Thymus (tissue), 11 donors: ENCODE measurements around the gene CAPN13. TPM values are rescaled to one million over a fixed set of nuclear protein-coding genes. Genes with fewer than 3 reads are reported as not detected.

Experiments
- DNase-seq, 9 donors: peaks; one replicate each; pipeline ENCODE4 v3.0.0-alpha.2; 2013; ENCODE audit warnings: low spot score in 9 of 9, low read depth in 6 of 9, missing footprints in 1 of 9
- H3K27ac ChIP-seq, 2 donors: one replicate each; pipeline ENCODE4 v1.5.1; 2013; ENCODE audit warnings: control low read depth in 1 of 2, low read depth in 1 of 2, low read length in 1 of 2, mild to moderate bottlenecking in 1 of 2, moderate library complexity in 1 of 2
- H3K27me3 ChIP-seq, 2 donors: one replicate each; pipeline ENCODE4 v1.5.1; 2013; ENCODE audit warnings: low read length in 1 of 2; ENCODE audit not compliant: control insufficient read depth in 2 of 2, insufficient read depth in 1 of 2
- H3K36me3 ChIP-seq, 2 donors: one replicate each; pipeline ENCODE4 v1.5.1; 2013; ENCODE audit warnings: low read length in 1 of 2, mild to moderate bottlenecking in 1 of 2, moderate library complexity in 1 of 2; ENCODE audit not compliant: control insufficient read depth in 2 of 2, insufficient read depth in 2 of 2
- H3K4me1 ChIP-seq, 2 donors: one replicate each; pipeline ENCODE4 v1.5.1; 2013; ENCODE audit warnings: low read length in 2 of 2; ENCODE audit not compliant: control insufficient read depth in 2 of 2, insufficient read depth in 2 of 2
- H3K4me3 ChIP-seq, 2 donors: one replicate each; pipeline ENCODE4 v1.5.1; 2013; ENCODE audit warnings: low read length in 2 of 2, control low read depth in 1 of 2, mild to moderate bottlenecking in 1 of 2
- H3K9me3 ChIP-seq, 2 donors: one replicate each; pipeline ENCODE4 v1.5.1; 2013; ENCODE audit warnings: low read length in 1 of 2, mild to moderate bottlenecking in 1 of 2; ENCODE audit not compliant: control insufficient read depth in 2 of 2, insufficient read depth in 1 of 2
- WGBS: extraction: QIAGEN DNeasy Blood & Tissue Kit; methylation state at CpG from one replicate; pipeline ENCODE4 v1.1.7; 2013; 5-methylcytosine and 5-hydroxymethylcytosine counted together
- polyA plus RNA-seq: library from polyadenylated mRNA; stranded (reverse); fragments of 200-250 nt; gene quantifications from one replicate; pipeline ENCODE4 v1.2.3, GENCODE V29; 2013
- total RNA-seq: library from RNA; stranded (reverse); fragments of 120-200 nt; gene quantifications from one replicate; pipeline ENCODE4 v1.2.4, GENCODE V29; 2013
- donor health status: healthy.

The CAPN13 gene
- total and polyA plus RNA-seq, 2 donors = 0.05 to 0.25 TPM

- no peaks in the 10 kb centered on the region for H3K36me3 ChIP-seq
- H3K9me3 ChIP-seq = no peaks in the 10 kb centered on the region
- H3K4me1 ChIP-seq = peaks cover 0 to 13% of the 10 kb centered on the region in 2 donors
- DNase-seq = no peak
- no peaks in the 10 kb centered on the region for H3K27me3 ChIP-seq
- no peak overlapping the region for H3K27ac ChIP-seq
- no peak overlapping the region for H3K4me3 ChIP-seq
- WGBS = 96% methylated on average over 4 of the region's 4 CpGs
Measured at GRCh38 chr2:30796699-30797098, 10.5 kb downstream of the CAPN13 start.

GRCh38 chr2:30792521-30792920, 14.7 kb downstream of the CAPN13 start:
- WGBS = 13% methylated on average over 4 of the region's 4 CpGs
- no peaks in the 10 kb centered on the region for H3K9me3 ChIP-seq
- H3K36me3 ChIP-seq = no peaks in the 10 kb centered on the region
- H3K4me3 ChIP-seq = no peak overlapping the region
- no peak overlapping the region for H3K27ac ChIP-seq
- no peak for DNase-seq
- H3K4me1 ChIP-seq = peaks cover 0 to 4% of the 10 kb centered on the region in 2 donors
- no peaks in the 10 kb centered on the region for H3K27me3 ChIP-seq

GRCh38 chr2:30790879-30791278, 16.4 kb downstream of the CAPN13 start:
- H3K27ac ChIP-seq = no peak overlapping the region
- DNase-seq = peak in 5 of 9 donors; percentile 2 to 51 (median 23)
- H3K36me3 ChIP-seq = no peaks in the 10 kb centered on the region
- H3K4me1 ChIP-seq = peaks cover 0 to 4% of the 10 kb centered on the region in 2 donors
- H3K9me3 ChIP-seq = no peaks in the 10 kb centered on the region
- H3K4me3 ChIP-seq = no peak overlapping the region
- H3K27me3 ChIP-seq = no peaks in the 10 kb centered on the region
- 68% methylated on average over 3 of the region's 3 CpGs for WGBS

- 96% methylated on average over 4 of the region's 4 CpGs for WGBS
- no peak for DNase-seq
- Histone ChIP-seq H3K27ac (no peak overlapping the region), H3K4me1 (peaks cover 0 to 4% of the 10 kb centered on the region in 2 donors), H3K36me3 (no peaks in the 10 kb centered on the region), H3K9me3 (no peaks in the 10 kb centered on the region), H3K4me3 (no peak overlapping the region), H3K27me3 (no peaks in the 10 kb centered on the region)
Measured at GRCh38 chr2:30789670-30790210, 17.5 kb downstream of the CAPN13 start.

GRCh38 chr2:30786923-30787685, 20.1 kb downstream of the CAPN13 start:
- H3K36me3 ChIP-seq = no peaks in the 10 kb centered on the region
- peaks cover 0 to 4% of the 10 kb centered on the region in 2 donors for H3K4me1 ChIP-seq
- DNase-seq = no peak
- no peaks in the 10 kb centered on the region for H3K9me3 ChIP-seq
- no peak overlapping the region for H3K4me3 ChIP-seq
- H3K27ac ChIP-seq = no peak overlapping the region
- WGBS = 93% methylated on average over 12 of the region's 12 CpGs
- H3K27me3 ChIP-seq = no peaks in the 10 kb centered on the region

GRCh38 chr2:30784682-30785081, 22.6 kb downstream of the CAPN13 start:
- DNase-seq = no peak
- no peaks in the 10 kb centered on the region for H3K36me3 ChIP-seq

GRCh38 chr2:30781961-30782533, 25.2 kb downstream of the CAPN13 start:
- 90% methylated on average over 7 of the region's 7 CpGs for WGBS

More at GRCh38 chr2:30784682-30785081, 22.6 kb downstream of the CAPN13 start:
- Histone ChIP-seq H3K4me3 (no peak overlapping the region), H3K4me1 (no peaks in the 10 kb centered on the region), H3K9me3 (no peaks in the 10 kb centered on the region), H3K27me3 (no peaks in the 10 kb centered on the region), H3K27ac (no peak overlapping the region)
- 94% methylated on average over 3 of the region's 3 CpGs for WGBS

GRCh38 chr2:30781451-30781850, 25.8 kb downstream of the CAPN13 start:
- no peak overlapping the region for H3K4me3 ChIP-seq
- no peak for DNase-seq
- no peaks in the 10 kb centered on the region for H3K27me3 ChIP-seq
- H3K27ac ChIP-seq = no peak overlapping the region
- no peaks in the 10 kb centered on the region for H3K9me3 ChIP-seq
- no peaks in the 10 kb centered on the region for H3K4me1 ChIP-seq
- no peaks in the 10 kb centered on the region for H3K36me3 ChIP-seq
- 95% methylated on average over 1 of the region's 1 CpG for WGBS

More at GRCh38 chr2:30781961-30782533, 25.2 kb downstream of the CAPN13 start:
- Histone ChIP-seq H3K36me3 (no peaks in the 10 kb centered on the region), H3K4me3 (no peak overlapping the region), H3K27ac (no peak overlapping the region), H3K4me1 (no peaks in the 10 kb centered on the region), H3K27me3 (no peaks in the 10 kb centered on the region), H3K9me3 (no peaks in the 10 kb centered on the region)
- DNase-seq = no peak

- H3K27ac ChIP-seq = no peak overlapping the region
- H3K9me3 ChIP-seq = no peaks in the 10 kb centered on the region
- DNase-seq = no peak
- H3K4me3 ChIP-seq = no peak overlapping the region
- H3K36me3 ChIP-seq = no peaks in the 10 kb centered on the region
- H3K27me3 ChIP-seq = no peaks in the 10 kb centered on the region
- 91% methylated on average over 5 of the region's 5 CpGs for WGBS
- no peaks in the 10 kb centered on the region for H3K4me1 ChIP-seq
Measured at GRCh38 chr2:30780776-30781330, 26.4 kb downstream of the CAPN13 start.
